PC-3 (cell line): ENCODE data around the gene NDUFA8.
"Not testable (repeated sequence)": the region's sequence is repeated elsewhere in the genome, so short reads cannot be mapped to it uniquely, and the experiment has no call there.

Source experiments
- EZH2 ChIP-seq: fragments of 300-600 bp; sonication (generic); IDR thresholded peaks from one replicate; pipeline ENCODE4 v1.6.1; 2017; ENCODE audit warnings: antibody characterized with exemption, mild to moderate bottlenecking, low read length; ENCODE audit not compliant: unreplicated experiment
- EZH2phosphoT487 ChIP-seq: fragments of 300-600 bp; sonication (generic); IDR thresholded peaks from 2 replicates; pipeline ENCODE4 v1.6.1; 2018; ENCODE audit warnings: mild to moderate bottlenecking, antibody characterized with exemption, low read length, borderline replicate concordance
- TF ChIP-seq, protein P1 (sequence below): fragments of 300-600 bp; sonication (generic); conservative IDR thresholded peaks from 2 replicates; pipeline ENCODE4 v1.5.1; 2017; ENCODE audit warnings: antibody characterized with exemption, low read depth, mild to moderate bottlenecking, low read length

- TF ChIP-seq EZH2, EZH2phosphoT487: not testable (repeated sequence)
- TF ChIP-seq, protein P1, sequence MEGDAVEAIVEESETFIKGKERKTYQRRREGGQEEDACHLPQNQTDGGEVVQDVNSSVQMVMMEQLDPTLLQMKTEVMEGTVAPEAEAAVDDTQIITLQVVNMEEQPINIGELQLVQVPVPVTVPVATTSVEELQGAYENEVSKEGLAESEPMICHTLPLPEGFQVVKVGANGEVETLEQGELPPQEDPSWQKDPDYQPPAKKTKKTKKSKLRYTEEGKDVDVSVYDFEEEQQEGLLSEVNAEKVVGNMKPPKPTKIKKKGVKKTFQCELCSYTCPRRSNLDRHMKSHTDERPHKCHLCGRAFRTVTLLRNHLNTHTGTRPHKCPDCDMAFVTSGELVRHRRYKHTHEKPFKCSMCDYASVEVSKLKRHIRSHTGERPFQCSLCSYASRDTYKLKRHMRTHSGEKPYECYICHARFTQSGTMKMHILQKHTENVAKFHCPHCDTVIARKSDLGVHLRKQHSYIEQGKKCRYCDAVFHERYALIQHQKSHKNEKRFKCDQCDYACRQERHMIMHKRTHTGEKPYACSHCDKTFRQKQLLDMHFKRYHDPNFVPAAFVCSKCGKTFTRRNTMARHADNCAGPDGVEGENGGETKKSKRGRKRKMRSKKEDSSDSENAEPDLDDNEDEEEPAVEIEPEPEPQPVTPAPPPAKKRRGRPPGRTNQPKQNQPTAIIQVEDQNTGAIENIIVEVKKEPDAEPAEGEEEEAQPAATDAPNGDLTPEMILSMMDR: not testable (repeated sequence)
Observed at GRCh38 chr9:122117241-122117640, 42.3 kb downstream of the NDUFA8 start.
